ENCODE measurements around the gene FAM193A. TPM values are rescaled to one million over a fixed set of nuclear protein-coding genes. Genes with fewer than 3 reads are reported as not detected.
"Not testable (repeated sequence)": the region's sequence is repeated elsewhere in the genome, so short reads cannot be mapped to it uniquely, and the experiment has no call there.

Gene FAM193A
- total RNA-seq, 2 donors from 2014 or later: 36.2 to 36.5 TPM

DNA sequence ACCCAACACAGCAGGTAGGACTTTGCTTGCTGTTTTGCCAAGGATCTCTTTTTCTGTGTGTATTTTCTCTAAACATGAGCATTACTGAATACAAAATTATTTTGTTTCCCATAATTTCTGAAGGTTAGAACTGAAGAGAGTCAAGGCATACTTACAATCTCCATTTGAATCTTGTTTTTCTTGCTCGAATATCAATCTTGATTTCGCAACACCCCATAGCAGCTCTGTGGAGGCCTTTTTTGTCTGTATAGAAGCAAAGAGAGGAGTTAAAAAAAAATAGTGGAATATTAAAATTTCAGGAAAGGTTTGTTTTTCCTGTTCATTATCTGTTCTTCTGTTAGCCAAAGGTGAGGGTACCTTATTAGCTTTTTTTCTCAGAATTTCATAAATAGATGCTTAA, 126.8 kb downstream of the FAM193A start:
- Mint-ChIP-seq H3K4me3 (no peak overlapping the region), H3K9me3 (no peaks in the 10 kb centered on the region), H3K36me3 (ENCODE audit: insufficient read depth in 2 of 2) (peaks cover 9 to 19% of the 10 kb centered on the region in 2 donors), H3K4me1 (ENCODE audit: low read depth) (peaks cover 26% of the 10 kb centered on the region), H3K27me3 (ENCODE audit: low read depth) (no peaks in the 10 kb centered on the region), H3K27ac (no peak overlapping the region)
- DNase-seq (no peak), ATAC-seq (replicated peaks in 1 of 2) (no peak)

DNA sequence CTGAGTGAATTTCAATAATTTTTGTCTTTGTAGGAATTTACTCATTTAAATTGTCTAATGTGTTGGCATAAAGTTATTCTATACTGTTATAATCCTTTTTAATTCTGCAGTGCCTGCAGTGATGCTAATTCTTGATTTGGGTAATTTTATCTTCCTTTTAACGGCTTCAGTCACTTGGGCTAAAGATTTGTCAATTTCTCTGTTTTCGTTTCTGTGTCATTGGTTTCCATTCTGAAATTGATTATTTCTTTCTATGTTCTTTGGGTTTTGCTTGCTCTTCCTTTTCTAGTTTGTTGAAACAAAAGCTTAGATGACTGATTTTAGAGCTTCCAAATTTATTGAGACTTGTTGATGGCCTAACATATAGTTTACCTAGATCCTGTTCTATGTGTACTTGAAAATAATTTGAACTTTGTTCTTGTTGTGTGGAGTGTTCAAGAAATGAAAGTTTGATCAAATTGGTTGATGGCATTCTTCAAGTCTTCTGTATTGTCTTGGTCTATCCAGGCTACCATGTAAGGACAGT, 130.3 kb downstream of the FAM193A start:
- no peaks in the 10 kb centered on the region for H3K27me3 Mint-ChIP-seq (ENCODE audit: low read depth)
- peaks cover 32% of the 10 kb centered on the region for H3K4me1 Mint-ChIP-seq (ENCODE audit: low read depth)
- peaks cover 7 to 22% of the 10 kb centered on the region in 2 donors for H3K36me3 Mint-ChIP-seq (ENCODE audit: insufficient read depth in 2 of 2)
- ATAC-seq (replicated peaks in 1 of 2) (peak; percentile 41 to 52), DNase-seq (no peak)
- peak overlapping the region; percentile 89 for H3K27ac Mint-ChIP-seq
- peak overlapping the region; percentile 24 to 80 for H3K4me3 Mint-ChIP-seq
- H3K9me3 Mint-ChIP-seq: no peaks in the 10 kb centered on the region

DNA sequence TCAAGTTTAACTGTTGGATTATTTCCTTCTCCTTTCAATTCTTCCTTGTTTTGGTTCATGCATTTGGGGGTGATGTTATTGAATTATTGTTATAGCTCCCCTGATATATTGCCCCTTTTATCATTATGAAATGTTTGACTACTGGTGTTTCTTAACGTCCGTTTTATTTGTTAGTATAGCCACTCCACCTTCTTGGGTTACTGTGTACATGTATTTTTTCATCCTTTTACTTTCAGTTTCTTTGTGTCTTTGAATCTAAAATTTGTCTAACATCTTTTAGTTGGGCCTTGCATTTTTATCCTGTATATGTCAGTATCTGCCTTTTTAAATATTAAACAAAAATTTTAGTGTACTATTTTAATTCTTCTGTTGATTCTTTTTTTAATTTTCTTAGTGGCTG, 131.0 kb downstream of the FAM193A start:
- H3K4me3 Mint-ChIP-seq: peak overlapping the region; percentile 33 to 80
- no peaks in the 10 kb centered on the region for H3K9me3 Mint-ChIP-seq
- no peaks in the 10 kb centered on the region for H3K27me3 Mint-ChIP-seq (ENCODE audit: low read depth)
- peak overlapping the region; percentile 89 for H3K27ac Mint-ChIP-seq
- H3K36me3 Mint-ChIP-seq (ENCODE audit: insufficient read depth in 2 of 2): peaks cover 7 to 27% of the 10 kb centered on the region in 2 donors
- ATAC-seq (replicated peaks in 1 of 2) (no peak), DNase-seq (no peak)
- peaks cover 37% of the 10 kb centered on the region for H3K4me1 Mint-ChIP-seq (ENCODE audit: low read depth)

DNA sequence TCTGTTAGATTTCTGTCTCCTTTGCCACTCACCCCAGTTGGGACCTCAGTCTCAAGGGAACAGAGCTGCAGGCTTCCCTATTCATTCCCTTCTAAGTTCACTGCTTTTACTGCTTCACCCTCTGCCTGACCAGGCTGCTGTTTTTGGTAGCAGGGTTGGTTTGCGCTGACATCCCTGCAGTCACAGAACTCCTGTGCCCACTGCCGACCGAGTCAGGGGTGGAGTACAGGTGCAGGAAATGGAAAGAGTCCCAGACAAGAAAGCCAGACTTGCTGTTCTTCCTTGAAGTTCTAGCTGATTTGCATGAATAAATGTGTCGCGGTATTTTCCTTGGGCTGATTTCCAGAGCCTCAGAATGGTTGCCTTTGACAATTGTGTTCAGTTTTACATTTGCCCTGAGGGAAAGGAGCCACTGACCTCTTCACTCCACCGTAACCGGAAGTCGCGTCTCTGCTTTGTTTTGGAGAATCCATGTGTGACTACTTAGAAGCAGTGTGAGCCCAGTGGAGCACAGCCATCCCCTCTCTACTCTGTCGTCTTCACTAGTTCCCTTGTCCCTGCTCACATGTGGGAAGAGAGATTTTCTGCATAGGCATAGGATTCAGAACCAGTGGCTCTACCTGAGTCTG, 134.9 kb downstream of the FAM193A start:
- DNase-seq (no peak), ATAC-seq (replicated peaks in 1 of 2) (no peak)
- H3K27ac Mint-ChIP-seq: no peak overlapping the region
- H3K4me1 Mint-ChIP-seq (ENCODE audit: low read depth): peaks cover 32% of the 10 kb centered on the region
- no peak overlapping the region for H3K4me3 Mint-ChIP-seq
- peaks cover 7 to 29% of the 10 kb centered on the region in 2 donors for H3K36me3 Mint-ChIP-seq (ENCODE audit: insufficient read depth in 2 of 2)
- H3K27me3 Mint-ChIP-seq (ENCODE audit: low read depth): no peaks in the 10 kb centered on the region
- H3K9me3 Mint-ChIP-seq: no peaks in the 10 kb centered on the region

DNA sequence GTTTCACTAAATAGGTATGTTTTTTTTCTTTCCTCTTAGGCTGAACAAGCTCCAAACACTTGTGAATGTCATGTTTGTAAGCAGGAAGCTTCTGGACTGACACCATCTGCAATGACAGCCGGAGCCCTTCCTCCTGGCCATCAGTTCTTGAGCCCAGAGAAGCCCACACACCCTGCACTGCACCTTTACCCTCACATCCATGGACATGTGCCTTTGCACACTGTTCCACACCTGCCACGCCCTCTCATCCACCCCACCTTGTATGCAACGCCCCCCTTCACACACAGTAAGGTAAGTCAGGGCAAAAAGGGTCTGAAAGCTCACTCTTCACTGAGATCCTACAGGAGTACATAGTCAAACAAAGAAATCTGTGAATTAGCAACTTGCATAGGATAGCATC, 135.6 kb downstream of the FAM193A start:
- no peak overlapping the region for H3K4me3 Mint-ChIP-seq
- no peak for ATAC-seq (replicated peaks in 1 of 2)

GRCh38 chr4:2672700-2673099, 136.3 kb downstream of the FAM193A start:
- H3K4me1 Mint-ChIP-seq (ENCODE audit: low read depth): peaks cover 25% of the 10 kb centered on the region
- H3K4me3 Mint-ChIP-seq: no peak overlapping the region
- DNase-seq (no peak), ATAC-seq (replicated peaks in 1 of 2) (no peak)
- H3K27me3 Mint-ChIP-seq (ENCODE audit: low read depth): no peaks in the 10 kb centered on the region
- peak overlapping the region; percentile 31 for H3K27ac Mint-ChIP-seq
- peaks cover 9 to 34% of the 10 kb centered on the region in 2 donors for H3K36me3 Mint-ChIP-seq (ENCODE audit: insufficient read depth in 2 of 2)
- H3K9me3 Mint-ChIP-seq: peaks cover 0 to 2% of the 10 kb centered on the region in 2 donors

More for the DNA sequence above, 135.6 kb downstream of the FAM193A start:
- H3K36me3 Mint-ChIP-seq (ENCODE audit: insufficient read depth in 2 of 2): peaks cover 8 to 32% of the 10 kb centered on the region in 2 donors
- no peak overlapping the region for H3K27ac Mint-ChIP-seq
- DNase-seq: no peak
- H3K9me3 Mint-ChIP-seq: peaks cover 0 to 2% of the 10 kb centered on the region in 2 donors
- peaks cover 27% of the 10 kb centered on the region for H3K4me1 Mint-ChIP-seq (ENCODE audit: low read depth)
- no peaks in the 10 kb centered on the region for H3K27me3 Mint-ChIP-seq (ENCODE audit: low read depth)

- Mint-ChIP-seq H3K4me1 (ENCODE audit: low read depth) (peaks cover 28% of the 10 kb centered on the region), H3K4me3 (no peak overlapping the region), H3K36me3 (ENCODE audit: insufficient read depth in 2 of 2) (peaks cover 9 to 34% of the 10 kb centered on the region in 2 donors), H3K27me3 (ENCODE audit: low read depth) (no peaks in the 10 kb centered on the region), H3K27ac (no peak overlapping the region), H3K9me3 (peaks cover 0 to 2% of the 10 kb centered on the region in 2 donors)
- ATAC-seq (replicated peaks in 1 of 2) (no peak), DNase-seq (no peak)
These were observed 136.7 kb downstream of the FAM193A start for GRCh38 chr4:2673157-2673556.

DNA sequence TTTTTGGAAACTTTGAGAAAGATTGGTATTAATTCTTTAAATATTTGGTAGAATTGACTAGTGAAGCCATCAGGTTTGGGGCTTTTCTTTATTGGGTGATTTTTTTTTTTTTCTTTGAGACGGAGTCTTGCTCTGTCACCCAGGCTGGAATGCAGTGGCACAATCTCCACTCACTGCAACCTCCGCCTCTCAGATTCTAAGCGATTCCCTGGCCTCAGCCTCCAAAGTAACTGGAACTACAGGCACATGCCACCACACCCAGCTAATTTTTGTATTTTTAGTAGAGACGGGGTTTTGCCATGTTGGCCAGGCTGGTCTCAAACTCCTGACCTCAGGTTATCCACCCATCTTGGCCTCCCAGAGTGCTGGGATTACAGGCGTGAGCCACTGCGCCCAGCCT, 143.3 kb downstream of the FAM193A start:
- Mint-ChIP-seq H3K36me3 (ENCODE audit: insufficient read depth in 2 of 2) (peaks cover 19 to 34% of the 10 kb centered on the region in 2 donors), H3K4me1 (ENCODE audit: low read depth) (peaks cover 26% of the 10 kb centered on the region)
- H3K9me3 Mint-ChIP-seq; H3K4me3 Mint-ChIP-seq; H3K27ac Mint-ChIP-seq; ATAC-seq (replicated peaks in 1 of 2); H3K27me3 Mint-ChIP-seq (ENCODE audit: low read depth); DNase-seq: not testable (repeated sequence)

- Mint-ChIP-seq H3K9me3 (no peaks in the 10 kb centered on the region), H3K4me3 (no peak overlapping the region), H3K36me3 (ENCODE audit: insufficient read depth in 2 of 2) (peaks cover 14 to 25% of the 10 kb centered on the region in 2 donors), H3K27ac (no peak overlapping the region), H3K27me3 (ENCODE audit: low read depth) (no peaks in the 10 kb centered on the region), H3K4me1 (ENCODE audit: low read depth) (peaks cover 23% of the 10 kb centered on the region)
- DNase-seq: no peak
- ATAC-seq (replicated peaks in 1 of 2): no peak
These were observed 148.0 kb downstream of the FAM193A start for GRCh38 chr4:2684486-2684885.

DNA sequence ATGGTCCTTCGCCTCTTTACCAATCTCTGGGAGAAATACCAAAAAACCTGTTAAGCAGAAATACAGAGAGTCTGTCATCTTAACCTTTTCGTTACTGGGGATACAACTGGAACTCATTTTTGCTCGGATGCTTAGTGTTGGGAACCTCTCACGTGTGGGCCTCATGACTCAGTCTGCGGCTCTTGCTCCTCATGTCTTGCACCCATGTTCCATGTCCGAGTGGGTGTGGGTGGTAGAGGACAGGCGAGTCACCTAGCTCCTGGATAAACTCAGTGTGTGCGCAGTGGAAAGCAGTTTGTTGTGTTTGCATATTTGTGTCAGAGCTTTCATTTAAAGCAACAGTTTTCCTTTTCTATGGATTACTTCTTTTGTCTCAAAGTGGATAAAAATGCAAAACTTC, 149.1 kb downstream of the FAM193A start:
- Mint-ChIP-seq H3K27ac (no peak overlapping the region), H3K27me3 (ENCODE audit: low read depth) (no peaks in the 10 kb centered on the region), H3K9me3 (no peaks in the 10 kb centered on the region), H3K4me1 (ENCODE audit: low read depth) (peaks cover 33% of the 10 kb centered on the region), H3K36me3 (ENCODE audit: insufficient read depth in 2 of 2) (peaks cover 14 to 30% of the 10 kb centered on the region in 2 donors), H3K4me3 (no peak overlapping the region)
- DNase-seq (no peak), ATAC-seq (replicated peaks in 1 of 2) (no peak)

GRCh38 chr4:2686379-2687265, 150.2 kb downstream of the FAM193A start:
- ATAC-seq (replicated peaks in 1 of 2) (no peak), DNase-seq (no peak)
- Mint-ChIP-seq H3K4me3 (no peak overlapping the region), H3K36me3 (ENCODE audit: insufficient read depth in 2 of 2) (peaks cover 9 to 29% of the 10 kb centered on the region in 2 donors), H3K4me1 (ENCODE audit: low read depth) (peaks cover 37% of the 10 kb centered on the region), H3K9me3 (no peaks in the 10 kb centered on the region), H3K27ac (peak overlapping the region; percentile 39), H3K27me3 (ENCODE audit: low read depth) (no peaks in the 10 kb centered on the region)

DNA sequence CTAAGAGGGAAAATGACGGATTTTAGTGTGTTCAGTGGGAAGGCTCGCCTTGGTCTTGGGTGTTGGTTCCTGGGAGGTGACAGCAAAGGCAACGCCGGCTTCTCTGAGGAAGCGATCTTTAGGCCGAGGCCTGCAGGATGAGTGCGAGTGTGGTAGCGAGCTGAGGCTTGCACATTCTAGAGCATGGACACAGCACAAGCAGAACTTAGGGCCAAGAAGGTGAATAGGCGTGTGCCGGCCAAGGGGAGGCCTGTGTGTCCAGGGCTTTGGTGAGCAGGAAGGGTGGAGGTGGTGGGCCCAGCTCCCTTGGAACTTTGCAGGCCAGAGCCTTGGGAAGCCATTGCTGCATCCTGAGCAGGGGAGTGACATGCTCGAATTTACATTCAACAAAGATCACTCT, 151.8 kb downstream of the FAM193A start:
- DNase-seq: no peak

DNA sequence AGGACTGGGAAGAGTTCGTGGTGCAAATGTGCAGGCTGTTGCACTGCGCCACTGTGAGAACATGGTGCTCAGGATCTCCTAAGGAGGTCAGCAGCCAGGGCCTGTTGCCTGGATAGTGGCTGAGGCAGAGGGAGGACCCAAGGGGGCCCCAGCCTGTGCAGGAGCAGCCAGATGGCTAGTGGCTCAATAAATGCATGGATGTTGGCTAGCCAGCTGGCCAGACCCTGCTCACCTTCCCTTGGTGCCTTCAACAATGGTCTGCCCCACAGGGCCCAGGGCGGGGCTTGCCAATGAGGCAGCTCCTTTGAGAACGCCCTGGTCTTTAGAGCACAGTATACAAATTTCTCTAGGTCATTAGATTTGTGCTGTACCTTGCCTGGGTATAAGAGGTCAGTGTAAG, 152.2 kb downstream of the FAM193A start:
- Mint-ChIP-seq H3K27ac (no peak overlapping the region), H3K4me3 (no peak overlapping the region), H3K36me3 (ENCODE audit: insufficient read depth in 2 of 2) (peaks cover 15 to 37% of the 10 kb centered on the region in 2 donors), H3K4me1 (ENCODE audit: low read depth) (peaks cover 45% of the 10 kb centered on the region), H3K27me3 (ENCODE audit: low read depth) (no peaks in the 10 kb centered on the region), H3K9me3 (no peaks in the 10 kb centered on the region)
- no peak for ATAC-seq (replicated peaks in 1 of 2)
- DNase-seq: no peak

More for the DNA sequence above, 151.8 kb downstream of the FAM193A start:
- H3K4me3 Mint-ChIP-seq: no peak overlapping the region
- H3K27ac Mint-ChIP-seq: no peak overlapping the region
- H3K27me3 Mint-ChIP-seq (ENCODE audit: low read depth): no peaks in the 10 kb centered on the region
- no peak for ATAC-seq (replicated peaks in 1 of 2)
- peaks cover 45% of the 10 kb centered on the region for H3K4me1 Mint-ChIP-seq (ENCODE audit: low read depth)
- H3K36me3 Mint-ChIP-seq (ENCODE audit: insufficient read depth in 2 of 2): peaks cover 15 to 36% of the 10 kb centered on the region in 2 donors
- no peaks in the 10 kb centered on the region for H3K9me3 Mint-ChIP-seq

Data from activated T-cell treated with anti-CD3 and anti-CD28 coated beads, Interleukin-2, amount 50 U/mL, for 72 hours (primary cell).